ENCODE results near the gene KCNE3. TPM values are rescaled to one million over a fixed set of nuclear protein-coding genes. Genes with fewer than 3 reads are reported as not detected.

Gene KCNE3
- total and polyA plus RNA-seq, 2 experiments from 2014 or later: 2.3 to 10.6 TPM

DNA sequence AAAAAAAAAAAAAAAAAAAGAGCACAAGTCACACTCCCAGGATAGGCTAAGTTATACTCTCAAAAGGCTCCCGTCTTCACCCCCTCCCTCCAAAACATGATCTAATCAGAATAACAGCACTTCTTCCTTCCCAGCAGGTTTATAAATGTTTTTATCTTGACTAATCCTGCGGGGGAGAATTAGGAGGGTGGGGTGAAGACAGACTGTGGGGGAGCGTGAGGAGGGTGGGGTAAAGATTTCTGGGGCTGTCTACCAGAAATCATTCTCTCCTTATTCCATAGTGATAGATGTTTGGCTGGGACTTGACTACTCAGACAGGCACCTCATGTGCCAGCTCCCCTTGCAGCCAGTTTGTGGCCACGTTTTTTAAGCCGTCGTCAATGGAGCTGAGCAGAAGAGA, 17.0 kb downstream of the KCNE3 start:
- Histone ChIP-seq H3K27ac (ENCODE audit: low read depth) (no peak overlapping the region), H2AFZ (0 out of 2 replicates have a peak overlapping the region, but pooled peaks have one; percentile 47), H3K4me3 (no peak overlapping the region), H3K9me2 (ENCODE audit: insufficient read depth) (no peaks in the 10 kb centered on the region), H3K27me3 (ENCODE audit: insufficient read depth) (no peaks in the 10 kb centered on the region), H3K36me3 (ENCODE audit: insufficient read depth) (no peaks in the 10 kb centered on the region), H3F3A (replicated peaks; ENCODE audit: low read depth) (no peaks in the 10 kb centered on the region), H3K4me1 (ENCODE audit: insufficient read depth) (no peaks in the 10 kb centered on the region), H3K79me2 (replicated peaks; ENCODE audit: insufficient read depth) (no peaks in the 10 kb centered on the region), H4K20me1 (replicated peaks; ENCODE audit: insufficient read depth) (no peaks in the 10 kb centered on the region), H3K4me2 (no peak overlapping the region)
- DNase-seq (ENCODE audit: low spot score) (no peak), ATAC-seq (no peak)
- Mint-ChIP-seq H3K4me3 (no peak overlapping the region), H3K36me3 (ENCODE audit: low read depth) (no peaks in the 10 kb centered on the region), H3K27me3 (ENCODE audit: insufficient read depth, low read depth, poor library complexity) (no peaks in the 10 kb centered on the region), H3K9me3 (no peaks in the 10 kb centered on the region), H3K27ac (no peak overlapping the region), H3K4me1 (peaks cover 3% of the 10 kb centered on the region)
- TF ChIP-seq ZNF114 (CRISPR knock-in tag; IDR thresholded peaks at IDR 0.05): no peak
- no peak for TF ChIP-seq STAT1 (IDR thresholded peaks at IDR 0.05; ENCODE audit: unreplicated experiment)
- TF ChIP-seq, protein P1, sequence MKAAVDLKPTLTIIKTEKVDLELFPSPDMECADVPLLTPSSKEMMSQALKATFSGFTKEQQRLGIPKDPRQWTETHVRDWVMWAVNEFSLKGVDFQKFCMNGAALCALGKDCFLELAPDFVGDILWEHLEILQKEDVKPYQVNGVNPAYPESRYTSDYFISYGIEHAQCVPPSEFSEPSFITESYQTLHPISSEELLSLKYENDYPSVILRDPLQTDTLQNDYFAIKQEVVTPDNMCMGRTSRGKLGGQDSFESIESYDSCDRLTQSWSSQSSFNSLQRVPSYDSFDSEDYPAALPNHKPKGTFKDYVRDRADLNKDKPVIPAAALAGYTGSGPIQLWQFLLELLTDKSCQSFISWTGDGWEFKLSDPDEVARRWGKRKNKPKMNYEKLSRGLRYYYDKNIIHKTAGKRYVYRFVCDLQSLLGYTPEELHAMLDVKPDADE (IDR thresholded peaks at IDR 0.05): no peak
- TF ChIP-seq NANOG (IDR thresholded peaks at IDR 0.05; ENCODE audit: borderline replicate concordance): no peak
- TF ChIP-seq POLR2AphosphoS5 (IDR thresholded peaks at IDR 0.05; ENCODE audit: low read depth): no peak
- TF ChIP-seq, protein P2, sequence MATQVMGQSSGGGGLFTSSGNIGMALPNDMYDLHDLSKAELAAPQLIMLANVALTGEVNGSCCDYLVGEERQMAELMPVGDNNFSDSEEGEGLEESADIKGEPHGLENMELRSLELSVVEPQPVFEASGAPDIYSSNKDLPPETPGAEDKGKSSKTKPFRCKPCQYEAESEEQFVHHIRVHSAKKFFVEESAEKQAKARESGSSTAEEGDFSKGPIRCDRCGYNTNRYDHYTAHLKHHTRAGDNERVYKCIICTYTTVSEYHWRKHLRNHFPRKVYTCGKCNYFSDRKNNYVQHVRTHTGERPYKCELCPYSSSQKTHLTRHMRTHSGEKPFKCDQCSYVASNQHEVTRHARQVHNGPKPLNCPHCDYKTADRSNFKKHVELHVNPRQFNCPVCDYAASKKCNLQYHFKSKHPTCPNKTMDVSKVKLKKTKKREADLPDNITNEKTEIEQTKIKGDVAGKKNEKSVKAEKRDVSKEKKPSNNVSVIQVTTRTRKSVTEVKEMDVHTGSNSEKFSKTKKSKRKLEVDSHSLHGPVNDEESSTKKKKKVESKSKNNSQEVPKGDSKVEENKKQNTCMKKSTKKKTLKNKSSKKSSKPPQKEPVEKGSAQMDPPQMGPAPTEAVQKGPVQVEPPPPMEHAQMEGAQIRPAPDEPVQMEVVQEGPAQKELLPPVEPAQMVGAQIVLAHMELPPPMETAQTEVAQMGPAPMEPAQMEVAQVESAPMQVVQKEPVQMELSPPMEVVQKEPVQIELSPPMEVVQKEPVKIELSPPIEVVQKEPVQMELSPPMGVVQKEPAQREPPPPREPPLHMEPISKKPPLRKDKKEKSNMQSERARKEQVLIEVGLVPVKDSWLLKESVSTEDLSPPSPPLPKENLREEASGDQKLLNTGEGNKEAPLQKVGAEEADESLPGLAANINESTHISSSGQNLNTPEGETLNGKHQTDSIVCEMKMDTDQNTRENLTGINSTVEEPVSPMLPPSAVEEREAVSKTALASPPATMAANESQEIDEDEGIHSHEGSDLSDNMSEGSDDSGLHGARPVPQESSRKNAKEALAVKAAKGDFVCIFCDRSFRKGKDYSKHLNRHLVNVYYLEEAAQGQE (IDR thresholded peaks at IDR 0.05; ENCODE audit: unreplicated experiment): no peak
- TF ChIP-seq, protein P3, sequence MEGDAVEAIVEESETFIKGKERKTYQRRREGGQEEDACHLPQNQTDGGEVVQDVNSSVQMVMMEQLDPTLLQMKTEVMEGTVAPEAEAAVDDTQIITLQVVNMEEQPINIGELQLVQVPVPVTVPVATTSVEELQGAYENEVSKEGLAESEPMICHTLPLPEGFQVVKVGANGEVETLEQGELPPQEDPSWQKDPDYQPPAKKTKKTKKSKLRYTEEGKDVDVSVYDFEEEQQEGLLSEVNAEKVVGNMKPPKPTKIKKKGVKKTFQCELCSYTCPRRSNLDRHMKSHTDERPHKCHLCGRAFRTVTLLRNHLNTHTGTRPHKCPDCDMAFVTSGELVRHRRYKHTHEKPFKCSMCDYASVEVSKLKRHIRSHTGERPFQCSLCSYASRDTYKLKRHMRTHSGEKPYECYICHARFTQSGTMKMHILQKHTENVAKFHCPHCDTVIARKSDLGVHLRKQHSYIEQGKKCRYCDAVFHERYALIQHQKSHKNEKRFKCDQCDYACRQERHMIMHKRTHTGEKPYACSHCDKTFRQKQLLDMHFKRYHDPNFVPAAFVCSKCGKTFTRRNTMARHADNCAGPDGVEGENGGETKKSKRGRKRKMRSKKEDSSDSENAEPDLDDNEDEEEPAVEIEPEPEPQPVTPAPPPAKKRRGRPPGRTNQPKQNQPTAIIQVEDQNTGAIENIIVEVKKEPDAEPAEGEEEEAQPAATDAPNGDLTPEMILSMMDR (conservative IDR thresholded peaks at IDR 0.05; ENCODE audit: low read depth in 2 of 2): no peak
- no peak for TF ChIP-seq EZH2 (IDR thresholded peaks at IDR 0.05; ENCODE audit: low read depth, unreplicated experiment)
- no peak for TF ChIP-seq ZNF331 (CRISPR knock-in tag; IDR thresholded peaks at IDR 0.05; ENCODE audit: low read depth)
- TF ChIP-seq JUNB (IDR thresholded peaks at IDR 0.05; ENCODE audit: unreplicated experiment): no peak
